HepG2 (cell line): ENCODE data around the gene NKX1-1. TPM values are rescaled to one million over a fixed set of nuclear protein-coding genes. Genes with fewer than 3 reads are reported as not detected.

Source experiments
- DNMT1 ChIP-seq: sonication (generic); formaldehyde crosslinking; IDR thresholded peaks from 2 replicates; pipeline ENCODE4 v1.5.1; 2020; ENCODE audit warnings: mild to moderate bottlenecking, missing genetic modification reagents
- FOSL1 ChIP-seq: sonication (generic); formaldehyde crosslinking; IDR thresholded peaks from 2 replicates; pipeline ENCODE4 v1.9.0; 2021; ENCODE audit warnings: missing genetic modification reagents, borderline replicate concordance
- FOXC1 ChIP-seq: sonication (generic); formaldehyde crosslinking; IDR thresholded peaks from 2 replicates; pipeline ENCODE4 v1.8.0; 2022; ENCODE audit warnings: mild to moderate bottlenecking, missing genetic modification reagents, borderline replicate concordance
- KLF12 ChIP-seq: sonication (generic); formaldehyde crosslinking; IDR thresholded peaks from 2 replicates; pipeline ENCODE4 v1.4.0; 2020; ENCODE audit warnings: missing genetic modification reagents, borderline replicate concordance
- KLF9 ChIP-seq: IDR thresholded peaks from 2 replicates; pipeline ENCODE4 v1.6.1; 2016; ENCODE audit warnings: low read depth
- MEIS1 ChIP-seq: sonication (generic); formaldehyde crosslinking; IDR thresholded peaks from 2 replicates; pipeline ENCODE4 v1.9.0; 2021; ENCODE audit warnings: mild to moderate bottlenecking, missing genetic modification reagents, moderate library complexity, borderline replicate concordance
- NAIF1 ChIP-seq: sonication (generic); formaldehyde crosslinking; IDR thresholded peaks from 2 replicates; pipeline ENCODE4 v1.5.0; 2020; ENCODE audit warnings: mild to moderate bottlenecking, missing genetic modification reagents, borderline replicate concordance
- PAXIP1 ChIP-seq: sonication (generic); formaldehyde crosslinking; conservative IDR thresholded peaks from 2 replicates; pipeline ENCODE4 v1.4.0; 2020; ENCODE audit warnings: mild to moderate bottlenecking, missing genetic modification reagents, moderate library complexity
- POLR2AphosphoS5 ChIP-seq: IDR thresholded peaks from 2 replicates; pipeline ENCODE4 v1.6.1; 2012; ENCODE audit warnings: low read depth, low read length
- PRMT3 ChIP-seq: sonication (generic); formaldehyde crosslinking; IDR thresholded peaks from 2 replicates; pipeline ENCODE4 v1.8.1; 2022; ENCODE audit warnings: low read depth, mild to moderate bottlenecking, moderate library complexity, missing genetic modification reagents, borderline replicate concordance
- PTBP1 ChIP-seq: fragments of 200-400 bp; formaldehyde crosslinking; IDR thresholded peaks from 2 replicates; pipeline ENCODE4 v1.6.1; 2018; ENCODE audit warnings: low read length, low read depth; ENCODE audit not compliant: poor library complexity, severe bottlenecking
- RNF2 ChIP-seq: fragments of 450-650 bp; conservative IDR thresholded peaks from 2 replicates; pipeline ENCODE4 v1.6.1; 2016; ENCODE audit warnings: low read depth
- TARDBP ChIP-seq: sonication (generic); formaldehyde crosslinking; IDR thresholded peaks from 2 replicates; pipeline ENCODE4 v1.8.0; 2022; ENCODE audit warnings: mild to moderate bottlenecking, missing genetic modification reagents
- TEAD2 ChIP-seq: sonication (generic); formaldehyde crosslinking; IDR thresholded peaks from 2 replicates; pipeline ENCODE4 v1.9.0; 2021; ENCODE audit warnings: missing genetic modification reagents
- TSC22D2 ChIP-seq: sonication (generic); formaldehyde crosslinking; IDR thresholded peaks from 2 replicates; pipeline ENCODE4 v1.5.1; 2020; ENCODE audit warnings: missing genetic modification reagents, mild to moderate bottlenecking, borderline replicate concordance
- ZNF274 ChIP-seq: sonication (generic); formaldehyde crosslinking; IDR thresholded peaks from 2 replicates; pipeline ENCODE4 v1.5.1; 2020; ENCODE audit warnings: mild to moderate bottlenecking, missing genetic modification reagents
- ZNF430 ChIP-seq: sonication (generic); formaldehyde crosslinking; IDR thresholded peaks from 2 replicates; pipeline ENCODE4 v1.9.0; 2021; ENCODE audit warnings: mild to moderate bottlenecking, missing genetic modification reagents
- ZNF496 ChIP-seq: sonication (generic); formaldehyde crosslinking; IDR thresholded peaks from 2 replicates; pipeline ENCODE4 v1.8.1; 2023; ENCODE audit warnings: mild to moderate bottlenecking, moderate library complexity, missing genetic modification reagents; ENCODE audit not compliant: insufficient replicate concordance
- ZNF562 ChIP-seq: sonication (generic); formaldehyde crosslinking; IDR thresholded peaks from 2 replicates; pipeline ENCODE4 v1.8.0; 2022; ENCODE audit warnings: missing genetic modification reagents, borderline replicate concordance
- polyA plus RNA-seq, 8 experiments: library from polyadenylated mRNA; depleted of rRNA in 3 of 8; stranded (reverse) in 7 of 8; unstranded in 1 of 8; fragments of >200 nt; fragmentation: Illumina TruSeq in 4 of 8; extraction: Trizol in 4 of 8; gene quantifications; 2 replicates each; pipeline versions ENCODE4 v1.2.1 to v1.2.3, GENCODE V29; 2011 to 2016; ENCODE audit warnings: low read depth in 4 of 8, missing spikeins in 1 of 8, mixed read lengths in 1 of 8; ENCODE audit not compliant: insufficient read depth in 1 of 8
- total RNA-seq, 5 experiments: library from RNA; depleted of rRNA; stranded (reverse); fragments of >200 nt; fragmentation: Illumina TruSeq; extraction: Trizol; gene quantifications; 2 replicates each; pipeline ENCODE4 v1.2.3, GENCODE V29; 2016; ENCODE audit warnings: low read depth in 1 of 5
- TF ChIP-seq, protein P1 (sequence below): sonication (generic); formaldehyde crosslinking; conservative IDR thresholded peaks from 2 replicates; pipeline ENCODE4 v1.5.0; 2020; ENCODE audit warnings: missing genetic modification reagents
- TF ChIP-seq, protein P2 (sequence below): sonication (generic); formaldehyde crosslinking; IDR thresholded peaks from 2 replicates; pipeline ENCODE4 v1.5.1; 2020; ENCODE audit warnings: mild to moderate bottlenecking, missing genetic modification reagents

Gene NKX1-1
- total and polyA plus RNA-seq, 2 of the 13 experiments (the other 11 are each of a cell fraction or from before 2014, with no cell fraction given) = not detected

GRCh38 chr4:1410491-1411325, 4.5 kb upstream of the NKX1-1 start (continued):
- TF ChIP-seq PAXIP1 (CRISPR knock-in tag) = peak; percentile 81
- peak; percentile 96 for TF ChIP-seq ZNF562 (CRISPR knock-in tag)
- peak; percentile 100 for TF ChIP-seq KLF9 (CRISPR knock-in tag)
- TF ChIP-seq POLR2AphosphoS5 = no peak
- peak; percentile 100 for TF ChIP-seq TEAD2 (CRISPR knock-in tag)
- peak; percentile 100 for TF ChIP-seq ZNF274 (CRISPR knock-in tag)
- peak; percentile 100 for TF ChIP-seq MEIS1 (CRISPR knock-in tag)
- TF ChIP-seq KLF12 (CRISPR knock-in tag) = peak; percentile 100
- TF ChIP-seq PRMT3 (CRISPR knock-in tag) = peak; percentile 100
- peak; percentile 98 for TF ChIP-seq NAIF1 (CRISPR knock-in tag)
- TF ChIP-seq PTBP1 = no peak
- TF ChIP-seq, protein P1, sequence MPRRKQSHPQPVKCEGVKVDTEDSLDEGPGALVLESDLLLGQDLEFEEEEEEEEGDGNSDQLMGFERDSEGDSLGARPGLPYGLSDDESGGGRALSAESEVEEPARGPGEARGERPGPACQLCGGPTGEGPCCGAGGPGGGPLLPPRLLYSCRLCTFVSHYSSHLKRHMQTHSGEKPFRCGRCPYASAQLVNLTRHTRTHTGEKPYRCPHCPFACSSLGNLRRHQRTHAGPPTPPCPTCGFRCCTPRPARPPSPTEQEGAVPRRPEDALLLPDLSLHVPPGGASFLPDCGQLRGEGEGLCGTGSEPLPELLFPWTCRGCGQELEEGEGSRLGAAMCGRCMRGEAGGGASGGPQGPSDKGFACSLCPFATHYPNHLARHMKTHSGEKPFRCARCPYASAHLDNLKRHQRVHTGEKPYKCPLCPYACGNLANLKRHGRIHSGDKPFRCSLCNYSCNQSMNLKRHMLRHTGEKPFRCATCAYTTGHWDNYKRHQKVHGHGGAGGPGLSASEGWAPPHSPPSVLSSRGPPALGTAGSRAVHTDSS = no peak
- peak; percentile 100 for TF ChIP-seq DNMT1
- no peak; the same call in 1 of the 2 replicates for TF ChIP-seq RNF2
- peak; percentile 96 for TF ChIP-seq FOSL1 (CRISPR knock-in tag)
- peak; percentile 100 for TF ChIP-seq FOXC1 (CRISPR knock-in tag)
- peak; percentile 95; the same call in 1 of the 2 replicates for TF ChIP-seq TARDBP (CRISPR knock-in tag)
- TF ChIP-seq, protein P2, sequence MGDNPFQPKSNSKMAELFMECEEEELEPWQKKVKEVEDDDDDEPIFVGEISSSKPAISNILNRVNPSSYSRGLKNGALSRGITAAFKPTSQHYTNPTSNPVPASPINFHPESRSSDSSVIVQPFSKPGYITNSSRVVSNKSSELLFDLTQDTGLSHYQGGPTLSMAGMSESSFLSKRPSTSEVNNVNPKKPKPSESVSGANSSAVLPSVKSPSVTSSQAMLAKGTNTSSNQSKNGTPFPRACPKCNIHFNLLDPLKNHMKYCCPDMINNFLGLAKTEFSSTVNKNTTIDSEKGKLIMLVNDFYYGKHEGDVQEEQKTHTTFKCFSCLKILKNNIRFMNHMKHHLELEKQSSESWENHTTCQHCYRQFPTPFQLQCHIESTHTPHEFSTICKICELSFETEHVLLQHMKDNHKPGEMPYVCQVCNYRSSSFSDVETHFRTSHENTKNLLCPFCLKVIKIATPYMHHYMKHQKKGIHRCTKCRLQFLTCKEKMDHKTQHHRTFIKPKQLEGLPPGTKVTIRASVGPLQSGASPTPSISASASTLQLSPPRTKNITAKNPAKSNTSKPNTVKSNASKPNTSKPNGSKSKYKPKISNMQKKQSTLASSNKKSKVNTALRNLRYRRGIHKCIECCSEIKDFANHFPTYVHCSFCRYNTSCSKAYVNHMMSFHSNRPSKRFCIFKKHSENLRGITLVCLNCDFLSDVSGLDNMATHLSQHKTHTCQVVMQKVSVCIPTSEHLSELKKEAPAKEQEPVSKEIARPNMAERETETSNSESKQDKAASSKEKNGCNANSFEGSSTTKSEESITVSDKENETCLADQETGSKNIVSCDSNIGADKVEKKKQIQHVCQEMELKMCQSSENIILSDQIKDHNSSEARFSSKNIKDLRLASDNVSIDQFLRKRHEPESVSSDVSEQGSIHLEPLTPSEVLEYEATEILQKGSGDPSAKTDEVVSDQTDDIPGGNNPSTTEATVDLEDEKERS (CRISPR knock-in tag) = peak; percentile 100
- TF ChIP-seq ZNF496 (CRISPR knock-in tag) = peak; percentile 95
- peak; percentile 100 for TF ChIP-seq ZNF430 (CRISPR knock-in tag)
- peak; percentile 100 for TF ChIP-seq TSC22D2 (CRISPR knock-in tag)
